Stimulated activated CD4-positive, alpha-beta T cell treated with anti-CD3 and anti-CD28 coated beads, Interleukin-4, amount 100 ng/mL, for 48 hours (primary cell): ENCODE data around the gene CTBP2.
"Not testable (repeated sequence)": the region's sequence is repeated elsewhere in the genome, so short reads cannot be mapped to it uniquely, and the experiment has no call there.

Source experiments
- DNase-seq, 2 donors: peaks; one replicate each; pipeline ENCODE4 v3.0.0-alpha.2; 2020; ENCODE audit warnings: low read depth in 2 of 2

The CTBP2 gene

GRCh38 chr10:125064681-125065492 is 95.5 kb downstream of the CTBP2 start:
- peak in 1 of 2 donors; percentile 8 for DNase-seq

- no peak for DNase-seq
These were observed 97.0 kb downstream of the CTBP2 start for GRCh38 chr10:125063256-125063925.

GRCh38 chr10:125062914-125063230 is 97.5 kb downstream of the CTBP2 start:
- no peak for DNase-seq

- DNase-seq: no peak
These were observed 98.0 kb downstream of the CTBP2 start for GRCh38 chr10:125062227-125062913.

- no peak for DNase-seq
These were observed 98.7 kb downstream of the CTBP2 start for GRCh38 chr10:125061557-125062226.

- peak; percentile 27 to 40 for DNase-seq
These were observed 99.4 kb downstream of the CTBP2 start for GRCh38 chr10:125060826-125061556.

- no peak for DNase-seq
These were observed 99.9 kb downstream of the CTBP2 start for GRCh38 chr10:125060482-125060825.

- no peak for DNase-seq
These were observed 100.3 kb downstream of the CTBP2 start for GRCh38 chr10:125060026-125060425.

GRCh38 chr10:125059348-125059747 is 101.0 kb downstream of the CTBP2 start:
- DNase-seq: not testable (repeated sequence)

GRCh38 chr10:125057158-125058001 is 103.0 kb downstream of the CTBP2 start:
- DNase-seq: no peak

- no peak for DNase-seq
These were observed 103.9 kb downstream of the CTBP2 start for GRCh38 chr10:125056161-125057132.

- no peak for DNase-seq
These were observed 104.9 kb downstream of the CTBP2 start for GRCh38 chr10:125055446-125055845.

- no peak for DNase-seq
These were observed 105.6 kb downstream of the CTBP2 start for GRCh38 chr10:125054669-125055268.

GRCh38 chr10:125054216-125054615 is 106.1 kb downstream of the CTBP2 start:
- DNase-seq: no peak

GRCh38 chr10:125052146-125052545 is 108.2 kb downstream of the CTBP2 start:
- no peak for DNase-seq

- DNase-seq: no peak
These were observed 110.0 kb downstream of the CTBP2 start for GRCh38 chr10:125050383-125050782.

GRCh38 chr10:125049216-125049881 is 111.0 kb downstream of the CTBP2 start:
- DNase-seq: no peak

- DNase-seq: peak; percentile 64 to 70
These were observed 112.1 kb downstream of the CTBP2 start for GRCh38 chr10:125048094-125048864.
